K562 (cell line): ENCODE results near the gene MAP3K14.

Experiments used
- BMI1 ChIP-seq: fragments of 150-350 bp; IDR thresholded peaks from 2 replicates; pipeline ENCODE4 v1.6.1; 2014; ENCODE audit warnings: low read length
- CBFB ChIP-seq: sonication (generic); formaldehyde crosslinking; IDR thresholded peaks from 2 replicates; pipeline ENCODE4 v1.4.0; 2020; ENCODE audit warnings: mild to moderate bottlenecking, missing genetic modification reagents
- KAT8 ChIP-seq: fragments of 450-650 bp; IDR thresholded peaks from 2 replicates; pipeline ENCODE4 v1.6.1; 2016; ENCODE audit warnings: low read depth, mild to moderate bottlenecking
- MCM5 ChIP-seq: fragments of 450-650 bp; IDR thresholded peaks from 2 replicates; pipeline ENCODE4 v1.6.1; 2016; ENCODE audit warnings: low read depth
- NFYB ChIP-seq: IDR thresholded peaks from 2 replicates; pipeline ENCODE4 v1.6.1; 2011; ENCODE audit warnings: mild to moderate bottlenecking, moderate library complexity; ENCODE audit not compliant: insufficient read length; ENCODE audit errors: extremely low read depth
- ZNF274 ChIP-seq: IDR thresholded peaks from 2 replicates; pipeline ENCODE4 v1.6.1; 2011; ENCODE audit warnings: low read depth, mild to moderate bottlenecking, low read length, moderate library complexity, borderline replicate concordance
- TF ChIP-seq, protein P1 (sequence below), 3 experiments: IDR thresholded peaks in 2 of 3; conservative IDR thresholded peaks in 1 of 3; 2 replicates each; pipeline ENCODE4 v1.5.1; 2011 to 2012; ENCODE audit warnings: low read length in 3 of 3, mild to moderate bottlenecking in 3 of 3, control low read depth in 2 of 3, improper control_type of control experiment in 1 of 3, inconsistent platforms in 1 of 3, low read depth in 1 of 3, mixed read lengths in 1 of 3, moderate library complexity in 1 of 3; ENCODE audit not compliant: insufficient read depth in 2 of 3

DNA sequence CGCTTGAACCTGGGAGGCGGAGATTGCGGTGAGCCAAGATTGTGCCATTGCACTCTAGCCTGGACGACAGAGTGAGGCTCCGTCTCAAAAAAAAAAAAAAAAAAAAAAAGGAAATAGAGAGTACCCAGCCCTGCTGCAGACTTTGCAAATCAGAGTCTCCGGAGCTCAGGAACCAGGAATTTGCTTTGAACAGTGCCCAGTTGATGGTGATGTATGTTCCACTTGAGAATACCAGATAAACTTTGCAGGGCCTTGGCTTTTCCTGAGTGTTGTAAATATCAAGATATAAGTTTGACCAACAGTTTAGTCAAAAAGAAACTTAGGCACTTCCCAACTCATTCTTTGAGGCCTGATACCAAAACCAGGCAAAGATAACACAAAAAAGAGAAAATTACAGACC, 30.6 kb upstream of the MAP3K14 start:
- TF ChIP-seq, protein P1, sequence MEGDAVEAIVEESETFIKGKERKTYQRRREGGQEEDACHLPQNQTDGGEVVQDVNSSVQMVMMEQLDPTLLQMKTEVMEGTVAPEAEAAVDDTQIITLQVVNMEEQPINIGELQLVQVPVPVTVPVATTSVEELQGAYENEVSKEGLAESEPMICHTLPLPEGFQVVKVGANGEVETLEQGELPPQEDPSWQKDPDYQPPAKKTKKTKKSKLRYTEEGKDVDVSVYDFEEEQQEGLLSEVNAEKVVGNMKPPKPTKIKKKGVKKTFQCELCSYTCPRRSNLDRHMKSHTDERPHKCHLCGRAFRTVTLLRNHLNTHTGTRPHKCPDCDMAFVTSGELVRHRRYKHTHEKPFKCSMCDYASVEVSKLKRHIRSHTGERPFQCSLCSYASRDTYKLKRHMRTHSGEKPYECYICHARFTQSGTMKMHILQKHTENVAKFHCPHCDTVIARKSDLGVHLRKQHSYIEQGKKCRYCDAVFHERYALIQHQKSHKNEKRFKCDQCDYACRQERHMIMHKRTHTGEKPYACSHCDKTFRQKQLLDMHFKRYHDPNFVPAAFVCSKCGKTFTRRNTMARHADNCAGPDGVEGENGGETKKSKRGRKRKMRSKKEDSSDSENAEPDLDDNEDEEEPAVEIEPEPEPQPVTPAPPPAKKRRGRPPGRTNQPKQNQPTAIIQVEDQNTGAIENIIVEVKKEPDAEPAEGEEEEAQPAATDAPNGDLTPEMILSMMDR (IDR thresholded peaks at IDR 0.05 in 2 of 3, conservative IDR thresholded peaks at IDR 0.05 in 1 of 3; ENCODE audit: insufficient read depth in 2 of 3, low read depth in 1 of 3, low read length in 3 of 3), result no peak
- TF ChIP-seq ZNF274, result no peak
- TF ChIP-seq KAT8, result no peak
- no peak for TF ChIP-seq MCM5
- no peak for TF ChIP-seq BMI1
- no peak for TF ChIP-seq CBFB (CRISPR knock-in tag)
- no peak for TF ChIP-seq NFYB
